IPS-20b (cell line): Measurements from ENCODE around the gene ROR1.

Experiments
- H3K27ac ChIP-seq: one replicate; pipeline ENCODE4 v1.5.1; 2013; ENCODE audit warnings: low read length
- H3K27me3 ChIP-seq: 2 replicates; pipeline ENCODE4 v1.6.1; 2013; ENCODE audit warnings: mild to moderate bottlenecking, low read length, inconsistent platforms; ENCODE audit not compliant: insufficient read depth
- H3K36me3 ChIP-seq: 2 replicates; pipeline ENCODE4 v1.6.1; 2013; ENCODE audit warnings: low read depth, mild to moderate bottlenecking, inconsistent platforms, low read length, moderate library complexity; ENCODE audit not compliant: insufficient read depth
- H3K4me1 ChIP-seq: 2 replicates; pipeline ENCODE4 v1.6.1; 2013; ENCODE audit warnings: mild to moderate bottlenecking, control low read depth, inconsistent platforms, low read length, moderate library complexity; ENCODE audit not compliant: insufficient read depth
- H3K4me3 ChIP-seq: 2 replicates; pipeline ENCODE4 v1.5.1; 2013; ENCODE audit warnings: mild to moderate bottlenecking, low read length, inconsistent platforms
- H3K9ac ChIP-seq: 2 replicates; pipeline ENCODE4 v1.6.1; 2013; ENCODE audit warnings: low read depth, mild to moderate bottlenecking, inconsistent platforms, low read length, moderate library complexity
- H3K9me3 ChIP-seq: 2 replicates; pipeline ENCODE4 v1.6.1; 2013; ENCODE audit warnings: mild to moderate bottlenecking, low read depth, low read length, inconsistent platforms; ENCODE audit not compliant: insufficient read depth

Gene ROR1

DNA sequence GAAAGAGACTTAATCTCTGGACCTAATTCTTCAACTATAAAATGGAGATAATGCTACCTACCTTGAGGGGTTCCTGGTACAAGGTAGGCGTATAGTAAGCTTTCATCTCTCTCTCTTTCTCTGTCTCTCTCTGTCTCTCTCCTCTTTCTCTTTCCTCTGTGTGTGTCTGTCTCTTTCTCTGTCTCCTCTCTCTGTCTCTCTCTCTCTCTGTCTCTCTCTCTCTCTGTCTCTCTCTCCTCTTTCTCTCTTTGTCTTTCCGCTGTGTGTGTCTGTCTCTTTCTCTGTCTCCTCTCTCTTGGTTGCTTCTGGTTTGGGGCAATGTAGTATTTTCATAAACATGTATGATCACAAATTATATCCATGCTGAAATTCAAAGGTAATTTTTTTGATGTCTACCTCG, 353.5 kb downstream of the ROR1 start:
- Histone ChIP-seq H3K27me3 (no peaks in the 10 kb centered on the region), H3K36me3 (no peaks in the 10 kb centered on the region), H3K4me3 (no peak overlapping the region), H3K4me1 (peaks cover 8% of the 10 kb centered on the region; the same call in 1 of the 2 replicates), H3K9ac (no peak overlapping the region), H3K9me3 (no peaks in the 10 kb centered on the region), H3K27ac (no peak overlapping the region)

DNA sequence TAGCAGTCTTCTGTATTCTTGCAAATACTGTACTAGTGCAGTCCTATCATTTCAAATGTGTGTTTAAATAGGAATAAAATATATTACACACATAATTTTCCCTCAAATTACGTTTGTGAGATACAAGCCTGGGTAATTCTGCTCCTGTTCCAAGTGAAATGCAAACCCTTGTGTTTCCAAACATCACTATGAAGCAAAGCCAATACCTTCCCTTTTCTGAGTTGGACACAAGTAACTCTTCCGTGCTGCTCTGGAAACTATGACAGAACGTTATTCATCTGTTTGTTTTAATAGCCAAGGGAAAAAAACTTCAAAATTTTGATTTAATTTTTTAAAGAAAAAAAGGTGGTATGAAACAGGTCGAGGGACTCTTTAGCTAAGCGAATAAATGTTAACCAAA, 355.9 kb downstream of the ROR1 start:
- Histone ChIP-seq H3K4me3 (no peak overlapping the region), H3K4me1 (peaks cover 8% of the 10 kb centered on the region; the same call in 1 of the 2 replicates), H3K27me3 (no peaks in the 10 kb centered on the region), H3K9me3 (no peaks in the 10 kb centered on the region), H3K36me3 (no peaks in the 10 kb centered on the region), H3K27ac (no peak overlapping the region), H3K9ac (no peak overlapping the region)

DNA sequence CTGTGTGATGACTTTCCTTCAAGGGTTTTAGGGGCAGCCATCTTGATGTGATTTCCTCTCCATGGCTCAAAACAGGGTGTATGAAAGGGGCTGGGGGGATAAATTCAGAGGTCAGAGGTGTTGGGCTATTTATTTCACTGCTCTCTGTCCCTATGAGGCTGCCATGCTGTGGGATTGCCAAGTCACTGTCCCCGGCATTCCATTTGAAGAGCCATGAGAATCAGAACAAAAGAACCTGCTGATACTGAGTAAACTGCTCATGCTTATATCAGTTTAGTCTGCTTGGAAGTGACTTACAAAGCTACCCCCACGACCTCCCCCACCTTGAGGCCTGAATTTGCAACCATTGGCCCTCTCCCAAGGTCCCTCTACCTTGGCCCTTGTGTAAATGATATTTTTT, 357.3 kb downstream of the ROR1 start:
- no peak overlapping the region for H3K27ac ChIP-seq
- H3K9me3 ChIP-seq, result no peaks in the 10 kb centered on the region
- H3K9ac ChIP-seq, result no peak overlapping the region
- no peak overlapping the region for H3K4me3 ChIP-seq
- peaks cover 8% of the 10 kb centered on the region; the same call in 1 of the 2 replicates for H3K4me1 ChIP-seq
- no peaks in the 10 kb centered on the region for H3K27me3 ChIP-seq
- no peaks in the 10 kb centered on the region for H3K36me3 ChIP-seq

DNA sequence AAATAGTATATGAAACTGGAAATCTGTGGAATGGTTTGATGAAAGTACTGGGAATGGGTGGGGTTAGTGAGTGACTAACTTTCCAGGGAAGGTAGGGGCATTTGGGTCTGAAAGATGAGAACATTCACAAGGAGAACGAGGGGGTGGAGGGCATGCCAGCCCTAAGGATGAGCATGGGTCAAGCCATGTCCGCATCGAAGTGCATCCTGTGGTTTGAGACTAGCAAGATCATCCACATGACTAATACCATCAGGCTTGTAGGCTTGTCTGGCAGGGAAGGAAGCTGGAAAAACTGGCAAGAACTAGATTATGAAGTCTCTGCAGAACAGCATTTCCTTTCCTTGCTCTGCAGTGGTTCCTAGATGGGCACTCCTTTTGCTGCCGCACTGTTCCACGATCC, 359.2 kb downstream of the ROR1 start:
- Histone ChIP-seq H3K4me3 (no peak overlapping the region), H3K36me3 (peaks cover 9% of the 10 kb centered on the region), H3K27ac (no peak overlapping the region), H3K27me3 (no peaks in the 10 kb centered on the region), H3K4me1 (peaks cover 8% of the 10 kb centered on the region; the same call in 1 of the 2 replicates), H3K9me3 (no peaks in the 10 kb centered on the region), H3K9ac (no peak overlapping the region)

DNA sequence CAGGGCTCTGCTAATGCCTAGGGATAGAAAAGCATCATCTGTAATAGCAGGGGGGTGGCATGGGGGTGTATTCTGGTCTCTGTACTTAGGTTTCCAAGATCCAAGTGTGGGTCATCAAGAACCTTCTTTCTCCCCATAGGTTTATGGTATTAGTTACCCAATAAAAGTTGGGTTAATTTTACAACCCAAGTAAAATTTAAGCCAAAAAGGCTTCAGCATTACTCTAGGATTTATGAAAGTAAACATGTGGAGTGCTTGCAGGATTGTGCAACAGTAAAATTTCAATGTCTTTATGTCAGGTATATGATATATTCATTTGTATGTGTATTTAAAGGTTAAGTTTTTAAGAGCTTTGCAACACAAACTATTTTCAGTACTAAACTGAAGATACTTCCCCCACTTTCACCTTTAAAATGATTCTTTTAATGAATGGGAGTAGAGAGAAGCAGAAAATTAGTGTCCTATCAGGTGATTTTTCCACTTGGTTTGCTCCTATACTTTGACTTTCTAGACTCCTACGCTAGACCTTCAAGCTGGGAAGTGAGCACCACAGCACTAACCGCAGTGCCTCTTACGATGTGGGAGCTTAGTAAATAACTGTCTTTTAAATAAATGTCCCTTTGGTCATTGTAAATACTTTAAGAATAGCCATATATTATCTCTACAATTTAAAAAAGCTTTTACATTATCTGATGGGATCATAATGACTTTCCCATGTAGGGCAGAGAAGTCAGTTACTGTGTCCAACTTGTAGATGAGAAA, 361.8 kb downstream of the ROR1 start:
- H3K27ac ChIP-seq, result no peak overlapping the region
- H3K4me1 ChIP-seq, result peaks cover 7% of the 10 kb centered on the region; the same call in 1 of the 2 replicates
- H3K9me3 ChIP-seq, result no peaks in the 10 kb centered on the region
- H3K36me3 ChIP-seq, result peaks cover 32% of the 10 kb centered on the region
- H3K4me3 ChIP-seq, result no peak overlapping the region
- no peak overlapping the region for H3K9ac ChIP-seq
- H3K27me3 ChIP-seq, result no peaks in the 10 kb centered on the region

DNA sequence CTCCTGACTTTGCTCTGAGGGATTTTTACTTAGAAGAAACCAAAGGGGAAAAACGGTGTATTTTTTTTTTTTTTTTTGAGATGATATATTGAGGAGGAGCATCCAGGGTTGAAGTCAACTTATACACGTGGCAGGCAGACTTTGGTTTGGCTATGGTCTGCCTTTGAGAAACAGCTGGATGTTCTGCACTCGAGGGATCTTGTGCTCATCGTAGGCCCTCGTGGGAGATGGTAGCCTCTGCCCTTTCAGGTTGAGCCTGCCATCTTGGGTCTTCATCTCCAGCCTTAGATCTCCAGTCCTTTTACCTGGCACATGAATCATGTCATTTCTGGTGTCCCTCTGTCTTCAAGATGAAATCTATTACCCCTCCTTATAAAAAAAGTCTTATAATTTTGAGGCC, 362.5 kb downstream of the ROR1 start:
- Histone ChIP-seq H3K9me3 (no peaks in the 10 kb centered on the region), H3K9ac (no peak overlapping the region), H3K36me3 (peaks cover 39% of the 10 kb centered on the region), H3K27me3 (no peaks in the 10 kb centered on the region), H3K4me1 (peaks cover under 1% of the 10 kb centered on the region; the same call in 1 of the 2 replicates), H3K4me3 (no peak overlapping the region), H3K27ac (no peak overlapping the region)

DNA sequence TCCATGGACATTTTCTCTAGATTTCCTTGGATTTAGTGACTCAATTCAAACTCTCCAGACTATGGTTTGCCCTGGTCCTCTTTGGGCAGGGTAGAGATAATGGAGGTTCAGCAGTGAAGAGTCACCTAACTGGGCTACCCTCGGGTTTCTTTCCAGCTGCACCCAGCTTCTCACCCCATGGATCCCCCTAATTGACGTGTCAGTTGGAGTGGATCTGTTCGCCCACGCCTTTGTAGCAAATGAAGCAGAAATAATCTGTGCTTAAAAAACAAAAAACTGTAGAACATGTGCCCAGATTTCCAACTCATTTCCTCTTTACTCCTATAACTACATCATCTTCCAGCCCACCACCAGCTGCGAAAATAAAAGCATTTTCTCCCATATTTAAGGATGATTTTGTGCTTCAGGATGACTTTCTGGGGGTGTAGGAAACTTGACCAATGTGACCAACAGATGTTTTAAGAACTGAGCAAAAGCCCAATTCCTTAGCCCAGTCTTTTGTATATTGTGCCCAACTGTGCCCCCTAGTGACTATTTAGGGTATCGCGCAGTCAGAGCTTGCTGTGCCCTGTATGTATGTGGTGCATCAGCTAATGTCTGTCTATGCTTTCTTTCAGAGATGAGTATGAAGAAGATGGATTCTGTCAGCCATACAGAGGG, 363.1 kb downstream of the ROR1 start:
- Histone ChIP-seq H3K9ac (no peak overlapping the region), H3K4me3 (no peak overlapping the region), H3K9me3 (no peaks in the 10 kb centered on the region), H3K27ac (no peak overlapping the region), H3K27me3 (no peaks in the 10 kb centered on the region), H3K36me3 (peaks cover 45% of the 10 kb centered on the region), H3K4me1 (no peaks in the 10 kb centered on the region)

DNA sequence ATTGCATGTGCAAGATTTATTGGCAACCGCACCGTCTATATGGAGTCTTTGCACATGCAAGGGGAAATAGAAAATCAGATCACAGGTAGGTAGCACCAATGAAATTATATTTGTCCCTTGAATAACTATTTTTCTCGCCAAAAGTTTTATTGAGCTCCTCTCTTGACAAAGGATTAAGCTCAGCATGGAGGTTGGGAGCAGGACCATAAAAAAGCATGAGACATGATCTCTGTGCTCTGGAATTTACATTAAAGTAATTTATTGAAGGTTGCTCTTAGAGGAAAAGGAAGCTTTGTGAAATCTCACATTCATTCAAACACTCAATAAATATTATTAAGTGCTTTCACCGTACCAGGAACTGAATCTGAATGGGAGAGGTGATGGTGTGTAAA, 363.6 kb downstream of the ROR1 start:
- Histone ChIP-seq H3K9ac (no peak overlapping the region), H3K36me3 (peaks cover 50% of the 10 kb centered on the region), H3K27ac (no peak overlapping the region), H3K27me3 (no peaks in the 10 kb centered on the region), H3K4me3 (no peak overlapping the region), H3K9me3 (no peaks in the 10 kb centered on the region), H3K4me1 (no peaks in the 10 kb centered on the region)

DNA sequence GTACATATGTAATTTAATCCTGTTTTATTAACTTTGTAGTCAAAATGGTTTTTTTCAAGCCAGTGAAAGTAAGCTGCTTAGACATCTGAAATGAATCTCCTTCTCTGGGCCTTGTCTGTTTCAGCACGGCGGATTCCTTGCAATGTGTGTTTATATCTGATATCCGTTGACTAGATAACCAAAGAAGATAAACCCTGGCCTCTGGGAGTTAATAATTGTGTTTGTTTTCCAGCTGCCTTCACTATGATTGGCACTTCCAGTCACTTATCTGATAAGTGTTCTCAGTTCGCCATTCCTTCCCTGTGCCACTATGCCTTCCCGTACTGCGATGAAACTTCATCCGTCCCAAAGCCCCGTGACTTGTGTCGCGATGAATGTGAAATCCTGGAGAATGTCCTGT, 366.1 kb downstream of the ROR1 start:
- H3K4me3 ChIP-seq, result no peak overlapping the region
- no peak overlapping the region for H3K27ac ChIP-seq
- no peaks in the 10 kb centered on the region for H3K4me1 ChIP-seq
- H3K9me3 ChIP-seq, result no peaks in the 10 kb centered on the region
- no peak overlapping the region for H3K9ac ChIP-seq
- H3K36me3 ChIP-seq, result peaks cover 74% of the 10 kb centered on the region
- no peaks in the 10 kb centered on the region for H3K27me3 ChIP-seq

DNA sequence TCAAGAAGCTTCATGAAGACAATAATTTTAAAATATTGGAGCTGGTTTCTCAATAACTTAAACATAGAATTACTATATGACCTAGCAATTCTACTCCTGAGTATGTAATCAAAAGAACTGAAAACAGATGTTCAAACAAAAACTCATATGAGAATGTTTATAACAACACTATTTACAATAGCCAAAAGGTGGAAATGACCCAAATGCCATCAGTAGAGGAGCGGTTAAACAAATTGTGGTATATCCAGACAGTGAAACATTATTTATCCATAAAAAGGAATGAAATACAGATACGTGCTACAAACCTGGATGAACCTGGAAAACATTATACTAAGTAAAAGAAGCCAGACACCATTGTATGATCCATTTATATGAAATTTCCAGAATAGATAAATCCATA, 366.8 kb downstream of the ROR1 start:
- Histone ChIP-seq H3K4me3 (no peak overlapping the region), H3K4me1 (no peaks in the 10 kb centered on the region), H3K9ac (no peak overlapping the region), H3K27me3 (no peaks in the 10 kb centered on the region), H3K36me3 (peaks cover 78% of the 10 kb centered on the region), H3K27ac (no peak overlapping the region), H3K9me3 (no peaks in the 10 kb centered on the region)

DNA sequence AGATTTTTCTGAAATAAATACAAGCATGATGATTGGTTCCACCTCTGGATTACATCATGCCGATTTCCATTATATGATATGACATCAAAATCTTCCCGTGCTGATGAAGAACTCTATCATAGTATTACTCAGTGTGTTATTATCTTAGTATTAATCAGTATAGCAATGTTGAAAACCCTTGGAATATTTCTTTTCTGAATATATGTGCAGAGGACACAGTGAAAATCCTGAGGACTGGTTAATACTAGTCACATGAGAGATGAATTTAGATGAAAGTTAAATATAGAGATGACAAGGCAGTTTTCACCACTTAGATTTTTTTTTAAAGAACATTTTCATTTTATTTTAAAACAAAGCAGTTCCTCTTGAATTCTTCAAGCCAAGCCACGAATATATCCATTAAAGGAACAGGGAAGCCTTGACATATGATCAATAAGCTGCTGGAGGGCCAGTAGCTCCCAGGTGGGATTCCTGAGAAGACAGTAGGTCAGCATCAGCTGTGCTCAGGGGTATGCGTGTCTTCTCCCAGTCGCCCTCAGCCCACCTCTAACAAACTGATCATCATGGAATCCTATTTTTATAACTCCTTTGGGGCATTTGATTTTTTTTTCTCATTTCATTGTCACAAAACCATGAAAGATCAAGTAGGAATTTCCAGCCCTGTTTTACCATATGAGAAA, 373.4 kb downstream of the ROR1 start:
- no peak overlapping the region for H3K4me3 ChIP-seq
- H3K9ac ChIP-seq, result no peak overlapping the region
- H3K9me3 ChIP-seq, result no peaks in the 10 kb centered on the region
- H3K27me3 ChIP-seq, result no peaks in the 10 kb centered on the region
- H3K27ac ChIP-seq, result no peak overlapping the region
- peaks cover 8% of the 10 kb centered on the region; the same call in 1 of the 2 replicates for H3K4me1 ChIP-seq
- H3K36me3 ChIP-seq, result peaks cover 38% of the 10 kb centered on the region

DNA sequence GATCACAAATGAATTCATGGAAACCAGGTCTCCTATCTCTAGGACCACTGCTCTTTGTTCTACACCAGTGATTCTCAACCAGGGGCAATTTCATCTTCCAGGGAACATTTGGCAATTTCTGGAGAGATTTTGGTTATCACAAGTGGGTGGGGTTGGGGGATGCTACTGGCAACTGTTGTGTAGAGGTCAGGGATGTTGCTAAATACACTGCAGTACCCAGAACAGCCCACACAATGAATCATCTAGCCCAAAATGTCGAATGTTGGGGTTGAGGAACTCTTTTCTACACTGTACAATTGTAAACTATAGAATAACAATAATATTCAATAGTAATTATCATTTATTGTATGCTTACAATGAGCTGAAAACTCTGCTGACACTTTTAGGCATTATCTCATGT, 373.9 kb downstream of the ROR1 start:
- no peaks in the 10 kb centered on the region for H3K9me3 ChIP-seq
- no peaks in the 10 kb centered on the region for H3K27me3 ChIP-seq
- H3K4me3 ChIP-seq, result no peak overlapping the region
- no peak overlapping the region for H3K9ac ChIP-seq
- H3K4me1 ChIP-seq, result peaks cover 8% of the 10 kb centered on the region; the same call in 1 of the 2 replicates
- H3K36me3 ChIP-seq, result peaks cover 33% of the 10 kb centered on the region
- no peak overlapping the region for H3K27ac ChIP-seq
